ENCODE results near the gene ZNF782.
"Not testable (repeated sequence)": the region's sequence is repeated elsewhere in the genome, so short reads cannot be mapped to it uniquely, and the experiment has no call there.

DNA sequence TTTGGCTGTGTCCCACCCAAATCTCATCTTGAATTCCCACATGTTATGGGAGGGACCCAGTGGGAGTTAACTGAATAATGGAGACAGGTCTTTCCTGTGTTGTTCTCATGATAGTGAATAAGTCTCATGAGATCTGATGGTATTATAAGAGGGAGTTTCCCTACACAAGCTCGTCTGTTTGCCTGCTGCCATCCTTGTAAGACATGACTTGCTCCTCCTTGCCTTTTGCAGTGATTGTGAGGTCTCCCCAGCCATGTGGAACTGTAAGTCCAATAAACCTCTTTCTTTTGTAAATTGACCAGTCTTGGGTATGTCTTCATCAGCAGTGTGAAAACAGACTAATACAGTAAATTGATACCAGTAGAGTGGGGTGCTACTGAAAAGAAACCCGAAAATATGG lies 10.9 kb upstream of the ZNF782 start:
- not testable (repeated sequence) for TF ChIP-seq CTCF (IDR thresholded peaks at IDR 0.05; ENCODE audit: low read depth, low read length); EZH2phosphoT487 (IDR thresholded peaks at IDR 0.05; ENCODE audit: low read depth)

Measured in OCI-LY3 (cell line).